Keratinocyte (primary cell): ENCODE data around the gene ANO9. TPM values are rescaled to one million over a fixed set of nuclear protein-coding genes. Genes with fewer than 3 reads are reported as not detected.

Experiments used
- DNase-seq: peaks from one replicate; pipeline ENCODE4 v3.0.0-alpha.2; 2011; ENCODE audit warnings: low read depth, missing footprints, low spot score
- FAIRE-seq: peaks from 2 replicates; lab custom pipeline; 2011; peaks lifted over from hg19 to GRCh38; lab: Jason Lieb, UNC
- H2AFZ ChIP-seq: 2 replicates; pipeline ENCODE4 v1.6.0; 2012; ENCODE audit warnings: low read length, control low read depth, inconsistent platforms; ENCODE audit not compliant: control insufficient read depth
- H3K27ac ChIP-seq: 2 replicates; pipeline ENCODE4 v1.5.1; 2011; ENCODE audit warnings: low read length; ENCODE audit not compliant: control insufficient read depth, insufficient read depth
- H3K27me3 ChIP-seq: 3 replicates; pipeline ENCODE4 v1.6.0; 2011; ENCODE audit warnings: low read length; ENCODE audit not compliant: control insufficient read depth, insufficient read depth; ENCODE audit errors: extremely low read depth
- H3K36me3 ChIP-seq, 2 experiments: 2 replicates in 1 of 2; 3 replicates in 1 of 2; pipeline ENCODE4 v1.5.1; 2011; ENCODE audit warnings: low read length in 2 of 2, mild to moderate bottlenecking in 1 of 2; ENCODE audit not compliant: control insufficient read depth in 2 of 2, insufficient read depth in 2 of 2; ENCODE audit errors: extremely low read depth in 1 of 2
- H3K4me1 ChIP-seq: 3 replicates; pipeline ENCODE4 v1.5.1; 2011; ENCODE audit warnings: low read length; ENCODE audit not compliant: control insufficient read depth, insufficient read depth; ENCODE audit errors: extremely low read depth
- H3K4me2 ChIP-seq: 3 replicates; pipeline ENCODE4 v1.6.0; 2011; ENCODE audit warnings: low read depth, low read length; ENCODE audit not compliant: control insufficient read depth, insufficient read depth; ENCODE audit errors: extremely low read depth
- H3K4me3 ChIP-seq, 3 experiments: fragments of 200-600 bp in 1 of 3; sonication (generic) in 1 of 3; 2 replicates in 2 of 3; 3 replicates in 1 of 3; pipeline ENCODE4 v1.5.1; 2011 to 2016; ENCODE audit warnings: low read length in 3 of 3, mild to moderate bottlenecking in 3 of 3, control low read depth in 2 of 3, inconsistent platforms in 1 of 3, low read depth in 1 of 3, mixed read lengths in 1 of 3, mixed run types in 1 of 3, moderate library complexity in 1 of 3; ENCODE audit not compliant: control insufficient read depth in 2 of 3, insufficient read depth in 2 of 3; ENCODE audit errors: extremely low read depth in 1 of 3
- H3K79me2 ChIP-seq: 2 replicates; pipeline ENCODE4 v1.6.0; 2012; ENCODE audit warnings: low read length; ENCODE audit not compliant: control insufficient read depth, insufficient read depth
- H3K9ac ChIP-seq: 3 replicates; pipeline ENCODE4 v1.6.0; 2011; ENCODE audit warnings: low read length; ENCODE audit not compliant: control insufficient read depth, insufficient read depth; ENCODE audit errors: extremely low read depth
- H3K9me1 ChIP-seq: 3 replicates; pipeline ENCODE4 v1.6.0; 2011; ENCODE audit warnings: low read length; ENCODE audit not compliant: control insufficient read depth, insufficient read depth; ENCODE audit errors: extremely low read depth
- H3K9me3 ChIP-seq: 2 replicates; pipeline ENCODE4 v1.5.1; 2012; ENCODE audit warnings: low read depth, low read length; ENCODE audit not compliant: control insufficient read depth
- H4K20me1 ChIP-seq: 3 replicates; pipeline ENCODE4 v1.6.0; 2011; ENCODE audit warnings: low read length; ENCODE audit not compliant: control insufficient read depth, insufficient read depth; ENCODE audit errors: extremely low read depth
- EZH2 ChIP-seq: IDR thresholded peaks from one replicate; pipeline ENCODE4 v1.6.1; 2012; ENCODE audit warnings: inconsistent platforms, mild to moderate bottlenecking, low read length, moderate library complexity
- dilution Hi-C: fragments of 300-500 bp; cut with MboI; formaldehyde crosslinking; loops from one replicate; pipeline ENCODE4 v1.7.0; 2020; ENCODE audit warnings: low sequenced_read_pairs; ENCODE audit not compliant: extremely low pct_ligation_motif_present
- polyA plus RNA-seq, 5 experiments: library from polyadenylated mRNA; depleted of rRNA in 3 of 5; stranded (reverse) in 3 of 5; stranded (forward) in 1 of 5; unstranded in 1 of 5; fragments of >200 nt; gene quantifications; 1 replicate in 1 of 5; 2 replicates in 3 of 5; 3 replicates in 1 of 5; pipeline versions ENCODE4 v1.2.1 to v1.2.3, GENCODE V29; 2011 to 2012; ENCODE audit warnings: missing spikeins in 2 of 5, low read depth in 1 of 5, low replicate concordance in 1 of 5
- TF ChIP-seq, protein P1 (sequence below), 3 experiments: IDR thresholded peaks in 1 of 3; conservative IDR thresholded peaks in 1 of 3; optimal IDR thresholded peaks in 1 of 3; 2 replicates in 2 of 3; 3 replicates in 1 of 3; pipeline versions ENCODE3 to v1.5.1; 2011; ENCODE audit warnings: low read length in 3 of 3, mild to moderate bottlenecking in 3 of 3, moderate library complexity in 2 of 3, control low read depth in 1 of 3, inconsistent platforms in 1 of 3; ENCODE audit not compliant: insufficient read depth in 2 of 3; ENCODE audit errors: extremely low read depth in 1 of 3

ANO9 gene
- polyA plus RNA-seq, 1 donor (not counting 4 experiments of a cell fraction or from before 2014, with no cell fraction given): 16.1 TPM

DNA sequence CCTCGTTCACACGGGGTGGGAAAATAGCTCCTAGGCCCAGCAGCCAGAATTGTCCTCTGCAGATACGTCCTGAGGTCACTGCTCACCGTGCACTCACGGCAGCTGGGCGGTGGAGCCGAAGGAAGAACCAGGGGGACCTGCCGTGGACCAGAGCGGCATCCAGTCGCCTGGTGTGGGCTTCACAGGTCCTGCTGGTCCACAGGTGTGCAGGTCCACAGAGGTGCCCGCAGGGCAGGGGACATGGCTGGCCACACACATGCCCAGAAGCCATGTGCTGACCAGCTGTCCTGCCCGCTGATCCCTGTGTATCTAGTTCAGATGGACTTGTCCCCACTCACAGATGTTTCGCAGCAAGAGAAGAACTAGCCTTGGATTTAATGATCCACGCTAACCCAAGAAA lies 58.4 kb downstream of the ANO9 start:
- dilution Hi-C loops: no loop called here
- Histone ChIP-seq H2AFZ (no peak overlapping the region), H3K27ac (no peak overlapping the region), H3K36me3 (peaks cover 2 to 4% of the 10 kb centered on the region in 2 experiments), H4K20me1 (peaks cover 4% of the 10 kb centered on the region), H3K27me3 (no peaks in the 10 kb centered on the region), H3K9ac (no peak overlapping the region), H3K9me1 (no peaks in the 10 kb centered on the region), H3K4me1 (no peaks in the 10 kb centered on the region), H3K4me2 (no peak overlapping the region), H3K9me3 (peaks cover 5% of the 10 kb centered on the region), H3K79me2 (no peaks in the 10 kb centered on the region), H3K4me3 (no peak overlapping the region)
- FAIRE-seq (no peak), DNase-seq (no peak)
- TF ChIP-seq, protein P1, sequence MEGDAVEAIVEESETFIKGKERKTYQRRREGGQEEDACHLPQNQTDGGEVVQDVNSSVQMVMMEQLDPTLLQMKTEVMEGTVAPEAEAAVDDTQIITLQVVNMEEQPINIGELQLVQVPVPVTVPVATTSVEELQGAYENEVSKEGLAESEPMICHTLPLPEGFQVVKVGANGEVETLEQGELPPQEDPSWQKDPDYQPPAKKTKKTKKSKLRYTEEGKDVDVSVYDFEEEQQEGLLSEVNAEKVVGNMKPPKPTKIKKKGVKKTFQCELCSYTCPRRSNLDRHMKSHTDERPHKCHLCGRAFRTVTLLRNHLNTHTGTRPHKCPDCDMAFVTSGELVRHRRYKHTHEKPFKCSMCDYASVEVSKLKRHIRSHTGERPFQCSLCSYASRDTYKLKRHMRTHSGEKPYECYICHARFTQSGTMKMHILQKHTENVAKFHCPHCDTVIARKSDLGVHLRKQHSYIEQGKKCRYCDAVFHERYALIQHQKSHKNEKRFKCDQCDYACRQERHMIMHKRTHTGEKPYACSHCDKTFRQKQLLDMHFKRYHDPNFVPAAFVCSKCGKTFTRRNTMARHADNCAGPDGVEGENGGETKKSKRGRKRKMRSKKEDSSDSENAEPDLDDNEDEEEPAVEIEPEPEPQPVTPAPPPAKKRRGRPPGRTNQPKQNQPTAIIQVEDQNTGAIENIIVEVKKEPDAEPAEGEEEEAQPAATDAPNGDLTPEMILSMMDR (optimal IDR thresholded peaks at IDR 0.05 in 1 of 3, IDR thresholded peaks at IDR 0.05 in 1 of 3, conservative IDR thresholded peaks at IDR 0.05 in 1 of 3; ENCODE audit: extremely low read depth in 1 of 3, insufficient read depth in 2 of 3, low read length in 3 of 3): no peak
- no peak for TF ChIP-seq EZH2

DNA sequence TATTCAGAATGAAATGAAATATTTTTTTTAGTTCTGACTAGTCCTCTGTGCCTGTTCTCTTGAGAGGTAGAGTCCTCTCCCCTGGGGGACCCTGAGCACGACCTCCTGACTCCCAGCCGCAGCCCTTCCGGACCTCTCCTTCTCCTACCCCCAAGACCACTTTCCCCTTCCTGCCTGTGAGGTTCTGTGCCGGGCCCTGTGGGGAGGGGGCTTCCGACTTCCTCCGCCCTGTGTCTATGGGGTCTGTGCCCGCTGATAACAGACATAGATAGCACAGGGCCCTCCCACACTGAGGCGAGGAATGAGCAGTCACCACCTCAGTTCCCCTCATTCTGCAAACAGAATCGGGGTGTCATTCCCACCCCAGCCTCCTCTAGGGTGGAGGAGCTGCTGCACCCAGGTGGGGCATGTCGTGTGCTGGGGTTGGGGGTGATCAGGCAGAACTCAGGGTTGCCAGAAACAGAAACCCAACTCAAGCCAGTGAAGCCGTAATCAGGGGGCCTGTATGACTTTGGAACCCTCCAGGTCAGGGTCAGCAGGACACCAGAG lies 59.7 kb downstream of the ANO9 start:
- H3K4me1 ChIP-seq: no peaks in the 10 kb centered on the region
- H3K4me3 ChIP-seq: no peak overlapping the region
- FAIRE-seq (no peak), DNase-seq (no peak)
- no peaks in the 10 kb centered on the region for H3K27me3 ChIP-seq
- no peak overlapping the region for H2AFZ ChIP-seq
- H4K20me1 ChIP-seq: peaks cover 4% of the 10 kb centered on the region
- no peaks in the 10 kb centered on the region for H3K79me2 ChIP-seq
- H3K9me3 ChIP-seq: peaks cover 5% of the 10 kb centered on the region
- H3K27ac ChIP-seq: no peak overlapping the region
- no peak overlapping the region for H3K4me2 ChIP-seq
- dilution Hi-C loops: no loop called here
- no peak for TF ChIP-seq EZH2
- H3K9ac ChIP-seq: no peak overlapping the region
- H3K9me1 ChIP-seq: no peaks in the 10 kb centered on the region
- peaks cover 0 to 4% of the 10 kb centered on the region in 2 experiments for H3K36me3 ChIP-seq
